ENCODE measurements around the gene ARL10.
"Not testable (repeated sequence)": the region's sequence is repeated elsewhere in the genome, so short reads cannot be mapped to it uniquely, and the experiment has no call there.

ARL10 gene

GRCh38 chr5:176407456-176408251 lies 42.4 kb downstream of the ARL10 start:
- in situ Hi-C loops (cut with MboI; ENCODE audit: low pct_unique_long_range_greater_than_20kb, low sequenced_read_pairs): no loop called here
- no peak for DNase-seq

GRCh38 chr5:176408252-176408573 lies 42.9 kb downstream of the ARL10 start:
- in situ Hi-C loops (cut with MboI; ENCODE audit: low pct_unique_long_range_greater_than_20kb, low sequenced_read_pairs): not testable (repeated sequence)

GRCh38 chr5:176408590-176408989 lies 43.3 kb downstream of the ARL10 start:
- in situ Hi-C loops (cut with MboI; ENCODE audit: low pct_unique_long_range_greater_than_20kb, low sequenced_read_pairs): no loop called here
- DNase-seq: no peak

More at GRCh38 chr5:176408252-176408573, 42.9 kb downstream of the ARL10 start:
- DNase-seq: not testable (repeated sequence)

- no peak for DNase-seq
- in situ Hi-C loops (cut with MboI; ENCODE audit: low pct_unique_long_range_greater_than_20kb, low sequenced_read_pairs): no loop called here
Observed at GRCh38 chr5:176409765-176410164, 44.5 kb downstream of the ARL10 start.

GRCh38 chr5:176410486-176411180 lies 45.3 kb downstream of the ARL10 start:
- no peak for DNase-seq
- in situ Hi-C loops (cut with MboI; ENCODE audit: low pct_unique_long_range_greater_than_20kb, low sequenced_read_pairs): no loop called here

GRCh38 chr5:176412517-176413254 lies 47.4 kb downstream of the ARL10 start:
- in situ Hi-C loops (cut with MboI; ENCODE audit: low pct_unique_long_range_greater_than_20kb, low sequenced_read_pairs): no loop called here
- no peak for DNase-seq

GRCh38 chr5:176413255-176413565 lies 47.9 kb downstream of the ARL10 start:
- no peak for DNase-seq
- in situ Hi-C loops (cut with MboI; ENCODE audit: low pct_unique_long_range_greater_than_20kb, low sequenced_read_pairs): no loop called here

GRCh38 chr5:176413709-176414191 lies 48.5 kb downstream of the ARL10 start:
- no peak for DNase-seq
- in situ Hi-C loops (cut with MboI; ENCODE audit: low pct_unique_long_range_greater_than_20kb, low sequenced_read_pairs): no loop called here

- in situ Hi-C loops (cut with MboI; ENCODE audit: low pct_unique_long_range_greater_than_20kb, low sequenced_read_pairs): no loop called here
- no peak for DNase-seq
Observed at GRCh38 chr5:176414704-176415103, 49.4 kb downstream of the ARL10 start.

- DNase-seq: peak; percentile 42
- in situ Hi-C loops (cut with MboI; ENCODE audit: low pct_unique_long_range_greater_than_20kb, low sequenced_read_pairs): no loop called here
Observed at GRCh38 chr5:176415240-176415951, 50.1 kb downstream of the ARL10 start.

- in situ Hi-C loops (cut with MboI; ENCODE audit: low pct_unique_long_range_greater_than_20kb, low sequenced_read_pairs): no loop called here
- peak; percentile 88 for DNase-seq
Observed at GRCh38 chr5:176415952-176416924, 51.0 kb downstream of the ARL10 start, which contains the start of gene CLTB. Gene CLTB (minus strand): TSS chr5:176416539. CDS start chr5:176416363, 176 bp downstream.

- in situ Hi-C loops (cut with MboI; ENCODE audit: low pct_unique_long_range_greater_than_20kb, low sequenced_read_pairs): no loop called here
Observed at GRCh38 chr5:176416965-176417364, 51.7 kb downstream of the ARL10 start.

GRCh38 chr5:176418251-176418650 lies 53.0 kb downstream of the ARL10 start:
- no peak for DNase-seq
- in situ Hi-C loops (cut with MboI; ENCODE audit: low pct_unique_long_range_greater_than_20kb, low sequenced_read_pairs): no loop called here

More at GRCh38 chr5:176416965-176417364, 51.7 kb downstream of the ARL10 start:
- DNase-seq: no peak

- in situ Hi-C loops (cut with MboI; ENCODE audit: low pct_unique_long_range_greater_than_20kb, low sequenced_read_pairs): no loop called here
- no peak for DNase-seq
Observed at GRCh38 chr5:176420086-176420485, 54.8 kb downstream of the ARL10 start.

GRCh38 chr5:176420972-176421544 lies 55.8 kb downstream of the ARL10 start:
- no peak for DNase-seq
- in situ Hi-C loops (cut with MboI; ENCODE audit: low pct_unique_long_range_greater_than_20kb, low sequenced_read_pairs): no loop called here

GRCh38 chr5:176424181-176424580 lies 58.9 kb downstream of the ARL10 start:
- in situ Hi-C loops (cut with MboI; ENCODE audit: low pct_unique_long_range_greater_than_20kb, low sequenced_read_pairs): no loop called here

GRCh38 chr5:176425138-176425537 lies 59.9 kb downstream of the ARL10 start:
- in situ Hi-C loops (cut with MboI; ENCODE audit: low pct_unique_long_range_greater_than_20kb, low sequenced_read_pairs): no loop called here
- no peak for DNase-seq

More at GRCh38 chr5:176424181-176424580, 58.9 kb downstream of the ARL10 start:
- DNase-seq: no peak

- in situ Hi-C loops (cut with MboI; ENCODE audit: low pct_unique_long_range_greater_than_20kb, low sequenced_read_pairs): no loop called here
- no peak for DNase-seq
Observed at GRCh38 chr5:176425791-176426190, 60.5 kb downstream of the ARL10 start.

All from KBM-7 (cell line).